ENCODE results near the gene UNC79.
"Not testable (repeated sequence)": the region's sequence is repeated elsewhere in the genome, so short reads cannot be mapped to it uniquely, and the experiment has no call there.

UNC79 gene

DNA sequence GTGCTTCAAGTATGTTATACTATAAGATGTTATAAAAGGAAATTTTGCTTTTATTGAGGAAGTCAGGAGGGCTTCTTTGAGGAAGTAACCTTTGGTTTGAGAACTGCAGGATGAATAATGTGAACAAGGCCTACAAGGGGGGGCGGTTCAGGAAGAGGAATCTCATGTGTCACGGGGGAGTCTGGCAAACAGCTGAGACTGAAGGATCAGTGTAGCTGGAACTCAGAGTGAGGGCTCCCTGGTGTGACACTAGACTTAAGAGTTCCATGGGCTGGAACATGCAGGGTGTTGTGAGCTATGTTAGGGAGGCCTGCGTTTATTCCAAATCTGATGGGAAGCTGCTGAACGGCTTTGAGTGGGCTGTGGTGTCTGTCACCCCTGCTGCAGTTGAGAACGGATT, 62.3 kb downstream of the UNC79 start:
- H3K36me3 ChIP-seq (ENCODE audit: control insufficient read depth in 1 of 2, insufficient read depth in 2 of 2, low read length in 2 of 2) = no peaks in the 10 kb centered on the region
- H3K4me1 ChIP-seq (ENCODE audit: control insufficient read depth in 1 of 2, insufficient read depth in 2 of 2, low read length in 2 of 2) = no peaks in the 10 kb centered on the region
- H3K27me3 ChIP-seq (ENCODE audit: low read depth, low read length) = no peaks in the 10 kb centered on the region
- H3K4me3 ChIP-seq (ENCODE audit: low read depth in 1 of 2, low read length in 2 of 2) = no peak overlapping the region
- H3K9me3 ChIP-seq (ENCODE audit: control insufficient read depth in 1 of 2, low read length in 2 of 2) = peaks cover 0 to 3% of the 10 kb centered on the region in 2 donors
- H3K27ac ChIP-seq (ENCODE audit: low read length) = no peak overlapping the region

GRCh38 chr14:93493622-93494021, 62.9 kb downstream of the UNC79 start:
- H3K36me3 ChIP-seq (ENCODE audit: control insufficient read depth in 1 of 2, insufficient read depth in 2 of 2, low read length in 2 of 2); H3K4me3 ChIP-seq (ENCODE audit: low read depth in 1 of 2, low read length in 2 of 2); H3K27me3 ChIP-seq (ENCODE audit: low read depth, low read length); H3K4me1 ChIP-seq (ENCODE audit: control insufficient read depth in 1 of 2, insufficient read depth in 2 of 2, low read length in 2 of 2); H3K27ac ChIP-seq (ENCODE audit: low read length); H3K9me3 ChIP-seq (ENCODE audit: control insufficient read depth in 1 of 2, low read length in 2 of 2): not testable (repeated sequence)

DNA sequence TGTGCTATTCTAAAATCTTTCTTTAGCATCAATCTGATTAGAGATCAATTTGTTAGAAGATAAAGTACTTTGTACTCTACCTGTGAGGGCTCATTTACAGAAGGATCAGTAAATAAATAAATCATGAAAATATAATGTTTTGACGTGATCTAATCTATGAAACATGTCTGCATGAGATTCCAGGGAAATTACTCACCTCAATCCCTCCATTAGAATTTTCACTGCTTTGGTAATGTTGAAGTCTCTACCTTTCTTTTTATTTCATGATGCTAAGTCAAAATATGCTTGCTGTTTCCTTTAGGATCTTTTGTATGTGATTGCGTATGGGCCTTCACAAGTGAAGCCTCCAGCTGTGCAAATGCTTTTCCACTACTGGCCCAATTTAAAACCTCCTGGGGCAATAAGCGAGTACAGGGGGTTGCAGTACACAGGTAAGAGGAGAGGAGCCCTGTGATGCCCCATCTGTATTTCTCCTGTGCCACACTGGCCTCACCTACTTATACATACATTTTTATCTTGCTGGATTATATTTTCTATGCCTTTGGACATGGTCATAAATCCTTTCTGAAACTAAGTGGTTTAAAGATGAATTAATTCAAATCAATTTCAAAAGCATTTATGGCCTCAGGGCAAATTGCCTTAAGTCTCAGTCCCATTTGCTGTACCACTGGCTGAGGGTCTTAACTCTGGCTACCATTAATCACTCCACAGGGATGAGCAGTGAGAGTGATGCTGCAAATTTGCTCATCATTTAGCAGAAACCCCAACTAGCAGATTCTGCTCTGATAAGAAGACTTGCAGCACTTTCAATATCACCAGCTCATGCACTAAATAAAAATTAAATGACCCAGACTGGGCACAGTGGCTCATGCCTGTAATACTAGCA, 66.4 kb downstream of the UNC79 start:
- Histone ChIP-seq H3K36me3 (ENCODE audit: control insufficient read depth in 1 of 2, insufficient read depth in 2 of 2, low read length in 2 of 2) (no peaks in the 10 kb centered on the region), H3K27me3 (ENCODE audit: low read depth, low read length) (no peaks in the 10 kb centered on the region), H3K4me3 (ENCODE audit: low read depth in 1 of 2, low read length in 2 of 2) (no peak overlapping the region), H3K4me1 (ENCODE audit: control insufficient read depth in 1 of 2, insufficient read depth in 2 of 2, low read length in 2 of 2) (no peaks in the 10 kb centered on the region), H3K9me3 (ENCODE audit: control insufficient read depth in 1 of 2, low read length in 2 of 2) (no peaks in the 10 kb centered on the region), H3K27ac (ENCODE audit: low read length) (no peak overlapping the region)

DNA sequence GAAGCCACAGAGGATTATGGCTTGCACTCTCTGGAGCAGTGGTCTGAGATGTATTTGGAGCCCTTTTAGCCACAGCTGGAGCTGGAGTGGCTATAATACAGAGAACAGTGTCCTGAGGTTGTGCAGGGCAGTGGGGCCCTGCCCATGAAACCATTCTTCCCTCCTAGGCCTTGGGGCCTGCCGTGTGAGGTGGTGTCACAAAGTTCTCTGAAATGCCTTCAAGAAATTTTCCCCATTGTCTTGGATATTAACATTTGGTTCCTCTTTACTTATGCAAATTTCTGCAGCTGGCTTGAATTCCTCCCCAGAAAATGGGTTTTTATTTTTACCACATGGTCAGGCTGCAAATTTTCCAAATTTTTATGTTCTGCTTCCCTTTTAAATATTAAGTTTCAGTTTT, 79.3 kb downstream of the UNC79 start:
- Histone ChIP-seq H3K9me3 (ENCODE audit: control insufficient read depth in 1 of 2, low read length in 2 of 2) (no peaks in the 10 kb centered on the region), H3K27ac (ENCODE audit: low read length) (no peak overlapping the region), H3K36me3 (ENCODE audit: control insufficient read depth in 1 of 2, insufficient read depth in 2 of 2, low read length in 2 of 2) (no peaks in the 10 kb centered on the region), H3K4me1 (ENCODE audit: control insufficient read depth in 1 of 2, insufficient read depth in 2 of 2, low read length in 2 of 2) (no peaks in the 10 kb centered on the region), H3K27me3 (ENCODE audit: low read depth, low read length) (no peaks in the 10 kb centered on the region), H3K4me3 (ENCODE audit: low read depth in 1 of 2, low read length in 2 of 2) (no peak overlapping the region)

- Histone ChIP-seq H3K27ac (ENCODE audit: low read length) (no peak overlapping the region), H3K4me1 (ENCODE audit: control insufficient read depth in 1 of 2, insufficient read depth in 2 of 2, low read length in 2 of 2) (no peaks in the 10 kb centered on the region), H3K36me3 (ENCODE audit: control insufficient read depth in 1 of 2, insufficient read depth in 2 of 2, low read length in 2 of 2) (no peaks in the 10 kb centered on the region), H3K9me3 (ENCODE audit: control insufficient read depth in 1 of 2, low read length in 2 of 2) (no peaks in the 10 kb centered on the region), H3K27me3 (ENCODE audit: low read depth, low read length) (no peaks in the 10 kb centered on the region), H3K4me3 (ENCODE audit: low read depth in 1 of 2, low read length in 2 of 2) (no peak overlapping the region)
Measured at GRCh38 chr14:93511001-93511400, 80.3 kb downstream of the UNC79 start.

- H3K36me3 ChIP-seq (ENCODE audit: control insufficient read depth in 1 of 2, insufficient read depth in 2 of 2, low read length in 2 of 2) = no peaks in the 10 kb centered on the region
- peaks cover 13 to 19% of the 10 kb centered on the region in 2 donors for H3K9me3 ChIP-seq (ENCODE audit: control insufficient read depth in 1 of 2, low read length in 2 of 2)
- no peaks in the 10 kb centered on the region for H3K27me3 ChIP-seq (ENCODE audit: low read depth, low read length)
- no peak overlapping the region for H3K4me3 ChIP-seq (ENCODE audit: low read depth in 1 of 2, low read length in 2 of 2)
- H3K27ac ChIP-seq (ENCODE audit: low read length) = no peak overlapping the region
- H3K4me1 ChIP-seq (ENCODE audit: control insufficient read depth in 1 of 2, insufficient read depth in 2 of 2, low read length in 2 of 2) = no peaks in the 10 kb centered on the region
Measured at GRCh38 chr14:93520053-93520607, 89.4 kb downstream of the UNC79 start.

- no peaks in the 10 kb centered on the region for H3K4me1 ChIP-seq (ENCODE audit: control insufficient read depth in 1 of 2, insufficient read depth in 2 of 2, low read length in 2 of 2)
- peaks cover 13 to 15% of the 10 kb centered on the region in 2 donors for H3K9me3 ChIP-seq (ENCODE audit: control insufficient read depth in 1 of 2, low read length in 2 of 2)
- H3K27ac ChIP-seq (ENCODE audit: low read length) = no peak overlapping the region
- H3K36me3 ChIP-seq (ENCODE audit: control insufficient read depth in 1 of 2, insufficient read depth in 2 of 2, low read length in 2 of 2) = no peaks in the 10 kb centered on the region
- no peaks in the 10 kb centered on the region for H3K27me3 ChIP-seq (ENCODE audit: low read depth, low read length)
- no peak overlapping the region for H3K4me3 ChIP-seq (ENCODE audit: low read depth in 1 of 2, low read length in 2 of 2)
Measured at GRCh38 chr14:93522221-93522620, 91.5 kb downstream of the UNC79 start.

GRCh38 chr14:93525216-93525615, 94.5 kb downstream of the UNC79 start:
- H3K27ac ChIP-seq (ENCODE audit: low read length); H3K4me1 ChIP-seq (ENCODE audit: control insufficient read depth in 1 of 2, insufficient read depth in 2 of 2, low read length in 2 of 2): not testable (repeated sequence)

GRCh38 chr14:93525696-93526451, 95.1 kb downstream of the UNC79 start:
- Histone ChIP-seq H3K27me3 (ENCODE audit: low read depth, low read length) (no peaks in the 10 kb centered on the region), H3K9me3 (ENCODE audit: control insufficient read depth in 1 of 2, low read length in 2 of 2) (peaks cover 1 to 4% of the 10 kb centered on the region in 2 donors), H3K27ac (ENCODE audit: low read length) (no peak overlapping the region), H3K36me3 (ENCODE audit: control insufficient read depth in 1 of 2, insufficient read depth in 2 of 2, low read length in 2 of 2) (no peaks in the 10 kb centered on the region), H3K4me1 (ENCODE audit: control insufficient read depth in 1 of 2, insufficient read depth in 2 of 2, low read length in 2 of 2) (no peaks in the 10 kb centered on the region), H3K4me3 (ENCODE audit: low read depth in 1 of 2, low read length in 2 of 2) (no peak overlapping the region)

More at GRCh38 chr14:93525216-93525615, 94.5 kb downstream of the UNC79 start:
- not testable (repeated sequence) for H3K27me3 ChIP-seq (ENCODE audit: low read depth, low read length); H3K9me3 ChIP-seq (ENCODE audit: control insufficient read depth in 1 of 2, low read length in 2 of 2); H3K36me3 ChIP-seq (ENCODE audit: control insufficient read depth in 1 of 2, insufficient read depth in 2 of 2, low read length in 2 of 2); H3K4me3 ChIP-seq (ENCODE audit: low read depth in 1 of 2, low read length in 2 of 2)

DNA sequence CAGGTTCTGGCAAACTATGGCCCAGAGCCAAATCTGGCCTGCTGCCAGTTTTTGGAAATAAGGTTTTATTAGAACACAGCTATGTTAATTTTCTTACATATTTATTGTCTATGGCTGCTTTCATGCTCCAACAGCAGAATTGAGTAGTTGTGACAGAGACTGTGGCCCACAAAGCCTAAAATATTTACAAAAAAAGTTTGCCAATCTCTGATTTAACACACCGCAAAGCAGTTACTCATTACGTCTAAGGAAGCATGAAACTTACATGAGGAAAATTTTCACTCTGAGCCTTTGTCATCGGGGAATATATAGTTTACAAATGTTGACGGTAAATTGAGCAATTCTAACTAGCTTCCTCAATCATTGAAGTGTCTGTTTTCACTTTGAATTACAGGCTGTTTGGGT, 96.5 kb downstream of the UNC79 start:
- no peaks in the 10 kb centered on the region for H3K9me3 ChIP-seq (ENCODE audit: control insufficient read depth in 1 of 2, low read length in 2 of 2)
- no peaks in the 10 kb centered on the region for H3K36me3 ChIP-seq (ENCODE audit: control insufficient read depth in 1 of 2, insufficient read depth in 2 of 2, low read length in 2 of 2)
- H3K27ac ChIP-seq (ENCODE audit: low read length) = no peak overlapping the region
- no peaks in the 10 kb centered on the region for H3K27me3 ChIP-seq (ENCODE audit: low read depth, low read length)
- H3K4me3 ChIP-seq (ENCODE audit: low read depth in 1 of 2, low read length in 2 of 2) = no peak overlapping the region
- H3K4me1 ChIP-seq (ENCODE audit: control insufficient read depth in 1 of 2, insufficient read depth in 2 of 2, low read length in 2 of 2) = no peaks in the 10 kb centered on the region

DNA sequence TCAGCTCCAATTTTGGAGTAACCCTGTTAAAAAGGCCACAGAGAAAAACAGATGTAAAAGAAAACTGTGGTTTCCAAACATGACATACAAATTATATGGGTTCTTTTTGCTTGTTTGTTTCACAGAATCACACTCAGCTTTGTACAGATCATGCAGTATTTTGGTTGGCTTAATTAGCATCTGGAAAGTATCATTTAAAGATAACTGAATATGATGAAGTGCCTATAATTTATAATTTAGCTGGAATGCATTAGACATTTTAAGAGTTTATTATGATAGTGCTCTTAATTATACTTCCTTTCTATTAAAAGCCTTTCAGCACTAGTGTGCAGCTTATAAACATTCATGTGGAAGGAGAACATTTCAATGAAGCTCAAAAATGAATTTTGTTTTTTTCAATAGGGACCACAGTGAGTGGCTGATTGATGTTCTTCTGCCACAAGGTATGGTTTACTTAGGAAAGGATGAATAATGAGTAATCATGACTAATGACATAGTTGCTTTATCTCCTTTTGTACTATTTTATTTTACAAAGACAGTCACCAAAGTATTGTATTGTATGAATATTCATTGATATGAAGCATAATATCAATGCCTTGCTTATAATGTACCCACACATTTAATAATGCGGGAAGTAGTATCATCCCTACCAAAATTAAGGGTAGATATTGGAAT, 98.3 kb downstream of the UNC79 start:
- Histone ChIP-seq H3K9me3 (ENCODE audit: control insufficient read depth in 1 of 2, low read length in 2 of 2) (no peaks in the 10 kb centered on the region), H3K27me3 (ENCODE audit: low read depth, low read length) (no peaks in the 10 kb centered on the region), H3K4me3 (ENCODE audit: low read depth in 1 of 2, low read length in 2 of 2) (no peak overlapping the region), H3K4me1 (ENCODE audit: control insufficient read depth in 1 of 2, insufficient read depth in 2 of 2, low read length in 2 of 2) (no peaks in the 10 kb centered on the region), H3K27ac (ENCODE audit: low read length) (no peak overlapping the region), H3K36me3 (ENCODE audit: control insufficient read depth in 1 of 2, insufficient read depth in 2 of 2, low read length in 2 of 2) (no peaks in the 10 kb centered on the region)

All from muscle layer of duodenum (tissue), 2 donors.